IMR-90 (cell line): ENCODE data around the gene NR2F2. TPM values are rescaled to one million over a fixed set of nuclear protein-coding genes. Genes with fewer than 3 reads are reported as not detected.

Experiments
- ATAC-seq: fragments of 200-7000 bp; cut with Tn5 transposase; 2 replicates; pipeline ENCODE4 v1.9.1; 2020; ENCODE audit warnings: low read depth, mild to moderate bottlenecking, moderate library complexity
- BruUV-seq: library from RNA; stranded (reverse); fragments of 400-500 nt; replicated peaks from 2 replicates; lab custom pipeline; 2021; lab: Mats Ljungman, UMichigan
- CTCF ChIA-PET: fragments of 300-600 bp; formaldehyde crosslinking; extraction: SDS; loops from one replicate; lab custom pipeline; 2021; ENCODE audit warnings: antibody characterized with exemption; lab: Yijun Ruan, JAX
- POLR2A ChIA-PET: fragments of 300-600 bp; sonication (Branson Sonifier 250); formaldehyde crosslinking; loops from one replicate; lab custom pipeline; 2022; ENCODE audit warnings: antibody characterized with exemption; ENCODE audit not compliant: unreplicated experiment; lab: Charles Lee
- DNase-seq: peaks from one replicate; pipeline ENCODE4 v3.0.0; 2013
- H2AFZ ChIP-seq: replicated peaks from 2 replicates; pipeline ENCODE3; 2013; ENCODE audit warnings: low read length, mild to moderate bottlenecking; ENCODE audit not compliant: poor library complexity
- H2AK5ac ChIP-seq: 2 replicates; pipeline ENCODE4 v1.6.1; 2013; ENCODE audit warnings: low read depth, low read length, inconsistent platforms
- H2AK9ac ChIP-seq: replicated peaks from 2 replicates; pipeline ENCODE3; 2013; ENCODE audit warnings: mild to moderate bottlenecking, low read depth, low read length, moderate library complexity; ENCODE audit not compliant: poor library complexity
- H2BK120ac ChIP-seq: 2 replicates; pipeline ENCODE4 v1.6.1; 2013; ENCODE audit warnings: low read depth, low read length, inconsistent platforms
- H2BK15ac ChIP-seq: 3 replicates; pipeline ENCODE4 v1.6.1; 2013; ENCODE audit warnings: low read depth, low read length, inconsistent platforms
- H2BK20ac ChIP-seq: 2 replicates; pipeline ENCODE4 v1.6.1; 2013; ENCODE audit warnings: low read depth, mild to moderate bottlenecking, inconsistent platforms, low read length, moderate library complexity
- H2BK5ac ChIP-seq: 2 replicates; pipeline ENCODE4 v1.6.1; 2013; ENCODE audit warnings: mild to moderate bottlenecking, low read depth, low read length, inconsistent platforms; ENCODE audit not compliant: poor library complexity, severe bottlenecking
- H3K14ac ChIP-seq: replicated peaks from 2 replicates; pipeline ENCODE4 v1.6.1; 2013; ENCODE audit warnings: low read depth, low read length, inconsistent platforms
- H3K18ac ChIP-seq: 2 replicates; pipeline ENCODE4 v1.6.1; 2013; ENCODE audit warnings: low read depth, low read length, control low read depth
- H3K23ac ChIP-seq: 2 replicates; pipeline ENCODE4 v1.6.1; 2013; ENCODE audit warnings: low read depth, low read length, inconsistent platforms
- H3K27ac ChIP-seq: 2 replicates; pipeline ENCODE4 v1.5.1; 2013; ENCODE audit warnings: mild to moderate bottlenecking, control low read depth, low read length; ENCODE audit not compliant: insufficient read depth
- H3K27me3 ChIP-seq: 2 replicates; pipeline ENCODE4 v1.6.1; 2013; ENCODE audit warnings: low read length; ENCODE audit not compliant: control insufficient read depth, insufficient read depth
- H3K36me3 ChIP-seq: 2 replicates; pipeline ENCODE4 v1.6.1; 2013; ENCODE audit warnings: low read length, mixed read lengths; ENCODE audit not compliant: control insufficient read depth, insufficient read depth
- H3K4ac ChIP-seq: 2 replicates; pipeline ENCODE4 v1.6.1; 2013; ENCODE audit warnings: low read depth, low read length, inconsistent platforms
- H3K4me1 ChIP-seq: 2 replicates; pipeline ENCODE4 v1.6.1; 2013; ENCODE audit warnings: low read length, mixed read lengths; ENCODE audit not compliant: control insufficient read depth, insufficient read depth
- H3K4me2 ChIP-seq: 2 replicates; pipeline ENCODE4 v1.6.1; 2013; ENCODE audit warnings: low read depth, mild to moderate bottlenecking, control low read depth, low read length, moderate library complexity
- H3K4me3 ChIP-seq: 2 replicates; pipeline ENCODE4 v1.5.1; 2013; ENCODE audit warnings: low read depth, mild to moderate bottlenecking, control low read depth, low read length, moderate library complexity; ENCODE audit not compliant: insufficient read depth
- H3K56ac ChIP-seq: 2 replicates; pipeline ENCODE4 v1.6.1; 2013; ENCODE audit warnings: low read length, inconsistent platforms; ENCODE audit not compliant: insufficient read depth; ENCODE audit errors: extremely low read depth
- H3K79me1 ChIP-seq, 2 experiments: 2 replicates each; pipeline ENCODE4 v1.6.1; 2013; ENCODE audit warnings: low read length in 2 of 2, inconsistent platforms in 1 of 2, low read depth in 1 of 2
- H3K9ac ChIP-seq: 2 replicates; pipeline ENCODE4 v1.6.1; 2013; ENCODE audit warnings: low read depth, low read length, control low read depth
- H3K9me1 ChIP-seq: 2 replicates; pipeline ENCODE4 v1.6.1; 2013; ENCODE audit warnings: low read length, inconsistent platforms; ENCODE audit not compliant: insufficient read depth
- H3K9me3 ChIP-seq: 2 replicates; pipeline ENCODE4 v1.6.1; 2013; ENCODE audit warnings: low read length; ENCODE audit not compliant: control insufficient read depth, insufficient read depth
- H4K20me1 ChIP-seq: 2 replicates; pipeline ENCODE4 v1.6.1; 2013; ENCODE audit warnings: low read length, inconsistent platforms; ENCODE audit not compliant: insufficient read depth
- H4K5ac ChIP-seq: 2 replicates; pipeline ENCODE4 v1.6.1; 2013; ENCODE audit warnings: mild to moderate bottlenecking, low read depth, low read length, control low read depth
- H4K8ac ChIP-seq, 2 experiments: 2 replicates each; pipeline ENCODE4 v1.6.1; 2013; ENCODE audit warnings: low read depth in 2 of 2, low read length in 2 of 2, control low read depth in 1 of 2, inconsistent platforms in 1 of 2
- H4K91ac ChIP-seq: 2 replicates; pipeline ENCODE4 v1.6.1; 2013; ENCODE audit warnings: low read depth, low read length, inconsistent platforms; ENCODE audit not compliant: insufficient read depth
- BHLHE40 ChIP-seq: fragments of 150-350 bp; IDR thresholded peaks from 2 replicates; pipeline ENCODE4 v1.6.1; 2016; ENCODE audit warnings: mild to moderate bottlenecking, low read depth, low read length
- CEBPB ChIP-seq: IDR thresholded peaks from 2 replicates; pipeline ENCODE4 v1.6.1; 2012; ENCODE audit warnings: low read depth, low read length, improper control_type of control experiment
- CHD1 ChIP-seq: IDR thresholded peaks from 2 replicates; pipeline ENCODE4 v1.6.1; 2012; ENCODE audit warnings: low read depth, low read length, improper control_type of control experiment
- CTCF ChIP-seq: conservative IDR thresholded peaks from 2 replicates; pipeline ENCODE4 v1.5.1; 2012; ENCODE audit warnings: mild to moderate bottlenecking, low read depth, low read length, improper control_type of control experiment
- ELK1 ChIP-seq: fragments of 150-350 bp; IDR thresholded peaks from 2 replicates; pipeline ENCODE4 v1.6.1; 2016; ENCODE audit warnings: low read depth, mild to moderate bottlenecking, low read length, moderate library complexity, borderline replicate concordance
- FOS ChIP-seq: fragments of 150-350 bp; IDR thresholded peaks from 2 replicates; pipeline ENCODE4 v1.6.1; 2016; ENCODE audit warnings: low read depth, low read length
- MAFK ChIP-seq: IDR thresholded peaks from 2 replicates; pipeline ENCODE4 v1.6.1; 2012; ENCODE audit warnings: low read depth, low read length, improper control_type of control experiment
- MAZ ChIP-seq: IDR thresholded peaks from 2 replicates; pipeline ENCODE4 v1.6.1; 2012; ENCODE audit warnings: low read depth, mild to moderate bottlenecking, low read length, improper control_type of control experiment, moderate library complexity, borderline replicate concordance
- MXI1 ChIP-seq: IDR thresholded peaks from 2 replicates; pipeline ENCODE4 v1.6.1; 2012; ENCODE audit warnings: low read depth, mild to moderate bottlenecking, low read length, moderate library complexity, borderline replicate concordance
- NFE2L2 ChIP-seq: fragments of 150-350 bp; IDR thresholded peaks from 2 replicates; pipeline ENCODE4 v1.6.1; 2016; ENCODE audit warnings: low read depth, mild to moderate bottlenecking, low read length
- POLR2A ChIP-seq: IDR thresholded peaks from 2 replicates; pipeline ENCODE4 v1.6.1; 2012; ENCODE audit warnings: mild to moderate bottlenecking, low read depth, low read length
- RAD21 ChIP-seq: IDR thresholded peaks from 2 replicates; pipeline ENCODE4 v1.6.1; 2012; ENCODE audit warnings: low read length, improper control_type of control experiment
- RCOR1 ChIP-seq: IDR thresholded peaks from 2 replicates; pipeline ENCODE4 v1.6.1; 2012; ENCODE audit warnings: mild to moderate bottlenecking, low read length, improper control_type of control experiment; ENCODE audit not compliant: insufficient replicate concordance
- RFX5 ChIP-seq: IDR thresholded peaks from 2 replicates; pipeline ENCODE4 v1.8.0; 2012; ENCODE audit warnings: low read depth, mild to moderate bottlenecking, low read length, moderate library complexity
- SMC3 ChIP-seq: fragments of 150-350 bp; IDR thresholded peaks from 2 replicates; pipeline ENCODE4 v1.6.1; 2016; ENCODE audit warnings: low read depth, mild to moderate bottlenecking, antibody characterized with exemption, low read length, moderate library complexity
- USF2 ChIP-seq: fragments of 150-350 bp; IDR thresholded peaks from 2 replicates; pipeline ENCODE4 v1.6.1; 2017; ENCODE audit warnings: mild to moderate bottlenecking, antibody characterized with exemption, low read length, low read depth
- WGBS, 2 experiments: methylation state at CpG; one replicate each; pipeline versions ENCODE4 v1.1.5 to v1.1.7; 2013; ENCODE audit warnings: missing lambda C conversion rate in 2 of 2; ENCODE audit not compliant: insufficient read length in 1 of 2; ENCODE audit errors: extremely low coverage in 2 of 2; 5-methylcytosine and 5-hydroxymethylcytosine counted together
- dilution Hi-C: fragments of 300-500 bp; cut with HindIII; formaldehyde crosslinking; loops from one replicate; pipeline ENCODE4 v1.14.3; 2018; ENCODE audit warnings: low sequenced_read_pairs; ENCODE audit not compliant: unreplicated experiment
- in situ Hi-C: fragments of 300-500 bp; cut with MboI; formaldehyde crosslinking; loops from 3 replicates; pipeline ENCODE4 v1.14.3; 2019; ENCODE audit warnings: low sequenced_read_pairs, inconsistent platforms, mixed read lengths
- intact Hi-C: fragments of 100-400 bp; cut with micrococcal nuclease; formaldehyde crosslinking; loops from 2 replicates; pipeline ENCODE4 v1.10.0; 2022
- polyA plus RNA-seq, 3 experiments: library from polyadenylated mRNA; depleted of rRNA; stranded (reverse); fragments of >200 nt; gene quantifications; 2 replicates each; pipeline ENCODE4 v1.2.3, GENCODE V29; 2012; ENCODE audit warnings: low replicate concordance in 1 of 3
- total RNA-seq: library from RNA; depleted of rRNA; stranded (reverse); fragments of >200 nt; gene quantifications from 2 replicates; pipeline ENCODE4 v1.2.3, GENCODE V29; 2012

NR2F2 gene
- total and polyA plus RNA-seq, 2 of the 4 experiments (the other 2 are of a cell fraction) = 20.3 to 161 TPM

DNA sequence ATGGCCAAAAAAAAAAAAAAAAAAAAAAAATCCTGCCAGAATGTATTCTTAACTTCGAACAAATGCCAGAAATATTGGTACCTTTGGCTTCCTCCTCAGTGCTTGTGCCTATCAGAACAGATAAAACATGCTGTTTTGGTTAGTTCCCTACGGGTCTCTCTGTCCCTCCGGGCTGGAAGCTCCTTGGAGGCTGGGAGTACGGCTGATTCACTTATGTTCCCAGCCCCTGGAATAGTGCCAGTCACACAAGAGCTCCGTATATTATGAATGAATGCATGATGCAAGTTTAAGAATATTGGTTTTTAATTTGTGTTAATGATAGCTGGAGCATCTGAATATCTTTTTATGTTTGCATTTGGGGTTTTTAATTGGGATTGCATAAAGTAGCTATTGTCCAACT, 44.0 kb downstream of the NR2F2 start:
- Histone ChIP-seq H3K18ac (no peak overlapping the region), H4K5ac (no peak overlapping the region), H2AK5ac (no peak overlapping the region), H3K27me3 (no peaks in the 10 kb centered on the region), H3K4me2 (no peak overlapping the region), H3K27ac (no peak overlapping the region), H2AFZ (no peak overlapping the region), H3K79me1 (no peaks in the 10 kb centered on the region), H2BK15ac (no peak overlapping the region), H3K4ac (no peak overlapping the region), H3K4me1 (no peaks in the 10 kb centered on the region), H4K8ac (no peak overlapping the region), H3K9me3 (no peaks in the 10 kb centered on the region), H3K9me1 (no peaks in the 10 kb centered on the region; the same call in 1 of the 2 replicates), H4K20me1 (no peaks in the 10 kb centered on the region), H2BK120ac (no peak overlapping the region), H3K36me3 (no peaks in the 10 kb centered on the region), H3K4me3 (no peak overlapping the region), H2BK20ac (no peak overlapping the region), H3K56ac (no peak overlapping the region), H3K23ac (no peak overlapping the region), H2AK9ac (no peak overlapping the region), H2BK5ac (no peak overlapping the region), H3K9ac (no peak overlapping the region), H4K91ac (no peak overlapping the region), H3K14ac (no peak overlapping the region)
- ChIA-PET CTCF (interaction anchor here (0.6 kb wide), 1 partner anchor 16 kb away, joined by 3 read pairs; no protein-coding TSS in a partner anchor), POLR2A (no interaction called here)
- no TSS peak for BruUV-seq
- no peak for ATAC-seq
- no peak for DNase-seq
- in situ Hi-C loops (no loop called here), dilution Hi-C loops (no loop called here), intact Hi-C loops (no loop called here)
- no CpG with 5 or more reads among the region's 5 CpGs for WGBS, 2 experiments
- TF ChIP-seq MAFK (no peak), POLR2A (no peak), RAD21 (no peak), MAZ (no peak), MXI1 (no peak), USF2 (no peak), ELK1 (no peak), CTCF (no peak), SMC3 (no peak), RCOR1 (no peak), FOS (no peak), RFX5 (no peak), CEBPB (no peak), CHD1 (no peak), BHLHE40 (no peak), NFE2L2 (no peak)
